HL-60 (cell line): Measurements from ENCODE around the gene COMMD9.

ENCODE experiments used
- TF ChIP-seq, protein P1 (sequence below): IDR thresholded peaks from one replicate; pipeline ENCODE4 v1.5.1; 2011; ENCODE audit warnings: low read length, control low read depth, inconsistent platforms; ENCODE audit not compliant: insufficient read depth
- TF ChIP-seq, protein P2 (sequence below): IDR thresholded peaks from 2 replicates; pipeline ENCODE4 v1.6.1; 2012; ENCODE audit warnings: low read depth; ENCODE audit not compliant: insufficient replicate concordance

DNA sequence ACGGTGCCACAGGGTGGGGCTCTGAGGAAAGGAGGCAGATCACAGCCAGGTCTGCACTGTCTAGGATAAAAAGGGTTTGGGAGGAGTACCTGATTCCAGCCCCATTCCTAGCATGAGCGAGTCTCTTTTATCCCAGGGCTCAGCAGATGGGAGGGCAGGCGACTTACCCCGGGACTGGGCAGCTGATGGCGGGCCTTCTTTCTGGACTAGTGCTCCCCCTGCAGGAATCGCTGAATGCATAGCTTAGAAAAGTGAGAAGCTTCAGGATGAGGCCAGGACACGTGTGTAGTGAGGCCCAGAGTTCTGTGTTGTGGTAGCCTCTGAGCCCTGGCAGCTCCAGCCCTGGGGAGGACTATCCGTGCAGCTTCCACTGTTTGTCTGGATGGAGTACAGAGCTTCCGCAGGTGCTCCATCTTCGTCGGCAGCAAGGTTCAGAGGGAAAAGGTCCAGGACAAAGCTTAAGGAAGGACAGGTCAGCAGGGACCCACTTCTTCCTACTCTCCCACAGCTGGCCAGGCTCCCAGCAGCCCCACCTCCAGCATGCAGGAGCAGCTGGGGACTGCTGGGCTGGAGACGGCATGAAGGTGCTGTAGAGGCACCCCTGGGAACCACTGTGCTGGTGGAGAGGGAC, 30.4 kb downstream of the COMMD9 start:
- TF ChIP-seq, protein P1, sequence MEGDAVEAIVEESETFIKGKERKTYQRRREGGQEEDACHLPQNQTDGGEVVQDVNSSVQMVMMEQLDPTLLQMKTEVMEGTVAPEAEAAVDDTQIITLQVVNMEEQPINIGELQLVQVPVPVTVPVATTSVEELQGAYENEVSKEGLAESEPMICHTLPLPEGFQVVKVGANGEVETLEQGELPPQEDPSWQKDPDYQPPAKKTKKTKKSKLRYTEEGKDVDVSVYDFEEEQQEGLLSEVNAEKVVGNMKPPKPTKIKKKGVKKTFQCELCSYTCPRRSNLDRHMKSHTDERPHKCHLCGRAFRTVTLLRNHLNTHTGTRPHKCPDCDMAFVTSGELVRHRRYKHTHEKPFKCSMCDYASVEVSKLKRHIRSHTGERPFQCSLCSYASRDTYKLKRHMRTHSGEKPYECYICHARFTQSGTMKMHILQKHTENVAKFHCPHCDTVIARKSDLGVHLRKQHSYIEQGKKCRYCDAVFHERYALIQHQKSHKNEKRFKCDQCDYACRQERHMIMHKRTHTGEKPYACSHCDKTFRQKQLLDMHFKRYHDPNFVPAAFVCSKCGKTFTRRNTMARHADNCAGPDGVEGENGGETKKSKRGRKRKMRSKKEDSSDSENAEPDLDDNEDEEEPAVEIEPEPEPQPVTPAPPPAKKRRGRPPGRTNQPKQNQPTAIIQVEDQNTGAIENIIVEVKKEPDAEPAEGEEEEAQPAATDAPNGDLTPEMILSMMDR = peak; percentile 53
- TF ChIP-seq, protein P2, sequence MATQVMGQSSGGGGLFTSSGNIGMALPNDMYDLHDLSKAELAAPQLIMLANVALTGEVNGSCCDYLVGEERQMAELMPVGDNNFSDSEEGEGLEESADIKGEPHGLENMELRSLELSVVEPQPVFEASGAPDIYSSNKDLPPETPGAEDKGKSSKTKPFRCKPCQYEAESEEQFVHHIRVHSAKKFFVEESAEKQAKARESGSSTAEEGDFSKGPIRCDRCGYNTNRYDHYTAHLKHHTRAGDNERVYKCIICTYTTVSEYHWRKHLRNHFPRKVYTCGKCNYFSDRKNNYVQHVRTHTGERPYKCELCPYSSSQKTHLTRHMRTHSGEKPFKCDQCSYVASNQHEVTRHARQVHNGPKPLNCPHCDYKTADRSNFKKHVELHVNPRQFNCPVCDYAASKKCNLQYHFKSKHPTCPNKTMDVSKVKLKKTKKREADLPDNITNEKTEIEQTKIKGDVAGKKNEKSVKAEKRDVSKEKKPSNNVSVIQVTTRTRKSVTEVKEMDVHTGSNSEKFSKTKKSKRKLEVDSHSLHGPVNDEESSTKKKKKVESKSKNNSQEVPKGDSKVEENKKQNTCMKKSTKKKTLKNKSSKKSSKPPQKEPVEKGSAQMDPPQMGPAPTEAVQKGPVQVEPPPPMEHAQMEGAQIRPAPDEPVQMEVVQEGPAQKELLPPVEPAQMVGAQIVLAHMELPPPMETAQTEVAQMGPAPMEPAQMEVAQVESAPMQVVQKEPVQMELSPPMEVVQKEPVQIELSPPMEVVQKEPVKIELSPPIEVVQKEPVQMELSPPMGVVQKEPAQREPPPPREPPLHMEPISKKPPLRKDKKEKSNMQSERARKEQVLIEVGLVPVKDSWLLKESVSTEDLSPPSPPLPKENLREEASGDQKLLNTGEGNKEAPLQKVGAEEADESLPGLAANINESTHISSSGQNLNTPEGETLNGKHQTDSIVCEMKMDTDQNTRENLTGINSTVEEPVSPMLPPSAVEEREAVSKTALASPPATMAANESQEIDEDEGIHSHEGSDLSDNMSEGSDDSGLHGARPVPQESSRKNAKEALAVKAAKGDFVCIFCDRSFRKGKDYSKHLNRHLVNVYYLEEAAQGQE = no peak
